ENCODE results near the gene PLEKHN1.

Gene PLEKHN1

GRCh38 chr1:1021920-1022259, 55.6 kb downstream of the PLEKHN1 start:
- Histone ChIP-seq H3K4me1 (no peaks in the 10 kb centered on the region), H3K4me2 (ENCODE audit: low read length) (no peak overlapping the region), H3K79me2 (no peaks in the 10 kb centered on the region), H3K27ac (no peak overlapping the region), H3K9ac (no peak overlapping the region), H3K27me3 (ENCODE audit: control insufficient read depth, insufficient read depth, low read length) (no peaks in the 10 kb centered on the region), H2AFZ (no peak overlapping the region), H3K9me3 (ENCODE audit: control insufficient read depth, low read length) (no peaks in the 10 kb centered on the region), H3K4me3 (ENCODE audit: low read depth, low read length) (no peak overlapping the region), H3K36me3 (ENCODE audit: control insufficient read depth, insufficient read depth, low read length) (no peaks in the 10 kb centered on the region)
- TF ChIP-seq, protein P1, sequence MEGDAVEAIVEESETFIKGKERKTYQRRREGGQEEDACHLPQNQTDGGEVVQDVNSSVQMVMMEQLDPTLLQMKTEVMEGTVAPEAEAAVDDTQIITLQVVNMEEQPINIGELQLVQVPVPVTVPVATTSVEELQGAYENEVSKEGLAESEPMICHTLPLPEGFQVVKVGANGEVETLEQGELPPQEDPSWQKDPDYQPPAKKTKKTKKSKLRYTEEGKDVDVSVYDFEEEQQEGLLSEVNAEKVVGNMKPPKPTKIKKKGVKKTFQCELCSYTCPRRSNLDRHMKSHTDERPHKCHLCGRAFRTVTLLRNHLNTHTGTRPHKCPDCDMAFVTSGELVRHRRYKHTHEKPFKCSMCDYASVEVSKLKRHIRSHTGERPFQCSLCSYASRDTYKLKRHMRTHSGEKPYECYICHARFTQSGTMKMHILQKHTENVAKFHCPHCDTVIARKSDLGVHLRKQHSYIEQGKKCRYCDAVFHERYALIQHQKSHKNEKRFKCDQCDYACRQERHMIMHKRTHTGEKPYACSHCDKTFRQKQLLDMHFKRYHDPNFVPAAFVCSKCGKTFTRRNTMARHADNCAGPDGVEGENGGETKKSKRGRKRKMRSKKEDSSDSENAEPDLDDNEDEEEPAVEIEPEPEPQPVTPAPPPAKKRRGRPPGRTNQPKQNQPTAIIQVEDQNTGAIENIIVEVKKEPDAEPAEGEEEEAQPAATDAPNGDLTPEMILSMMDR (IDR thresholded peaks at IDR 0.05), result no peak

DNA sequence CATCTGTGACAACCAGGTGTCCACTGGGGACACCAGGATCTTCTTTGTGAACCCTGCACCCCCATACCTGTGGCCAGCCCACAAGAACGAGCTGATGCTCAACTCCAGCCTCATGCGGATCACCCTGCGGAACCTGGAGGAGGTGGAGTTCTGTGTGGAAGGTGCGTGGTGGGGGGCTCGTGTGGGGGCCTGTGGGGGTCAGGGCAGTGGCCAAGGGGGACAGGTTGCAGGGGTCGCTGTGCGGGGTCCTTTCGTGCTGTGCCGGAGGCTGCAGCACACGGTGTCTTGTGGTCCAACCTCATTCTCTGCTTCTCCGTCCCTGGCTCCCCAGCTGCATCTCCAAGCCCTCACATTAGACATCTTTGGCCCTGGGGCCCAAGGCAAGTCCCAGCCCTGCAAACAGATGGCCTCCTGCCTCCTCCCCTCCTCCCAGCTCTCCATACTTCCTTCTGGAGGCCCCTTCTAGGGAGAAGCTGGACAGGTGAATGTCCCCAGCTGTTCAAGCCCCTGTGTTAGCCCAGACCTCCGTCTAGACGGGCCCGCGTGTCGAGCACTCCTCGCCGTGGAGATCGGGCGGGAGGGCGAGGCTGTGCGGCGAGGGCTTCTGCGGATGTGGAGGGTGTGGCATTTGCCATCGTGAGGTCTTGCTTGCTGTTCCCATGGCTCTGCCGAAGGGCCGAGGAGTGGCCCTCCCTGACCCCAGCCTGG, 56.2 kb downstream of the PLEKHN1 start:
- Histone ChIP-seq H3K27me3 (ENCODE audit: control insufficient read depth, insufficient read depth, low read length) (no peaks in the 10 kb centered on the region), H3K36me3 (ENCODE audit: control insufficient read depth, insufficient read depth, low read length) (no peaks in the 10 kb centered on the region), H3K79me2 (no peaks in the 10 kb centered on the region), H3K27ac (no peak overlapping the region), H3K4me1 (no peaks in the 10 kb centered on the region), H3K4me2 (ENCODE audit: low read length) (no peak overlapping the region), H3K4me3 (ENCODE audit: low read depth, low read length) (no peak overlapping the region), H2AFZ (no peak overlapping the region), H3K9ac (no peak overlapping the region), H3K9me3 (ENCODE audit: control insufficient read depth, low read length) (no peaks in the 10 kb centered on the region)
- TF ChIP-seq, protein P1 (IDR thresholded peaks at IDR 0.05), result no peak

- Histone ChIP-seq H3K27ac (no peak overlapping the region), H3K4me3 (ENCODE audit: low read depth, low read length) (no peak overlapping the region), H3K9me3 (ENCODE audit: control insufficient read depth, low read length) (no peaks in the 10 kb centered on the region), H3K36me3 (ENCODE audit: control insufficient read depth, insufficient read depth, low read length) (no peaks in the 10 kb centered on the region), H3K27me3 (ENCODE audit: control insufficient read depth, insufficient read depth, low read length) (no peaks in the 10 kb centered on the region), H3K79me2 (no peaks in the 10 kb centered on the region), H3K4me2 (ENCODE audit: low read length) (no peak overlapping the region), H3K9ac (no peak overlapping the region), H2AFZ (no peak overlapping the region), H3K4me1 (no peaks in the 10 kb centered on the region)
- TF ChIP-seq, protein P1 (IDR thresholded peaks at IDR 0.05), result no peak
These were observed 57.4 kb downstream of the PLEKHN1 start for GRCh38 chr1:1023700-1024099.

- Histone ChIP-seq H3K4me1 (no peaks in the 10 kb centered on the region), H3K4me2 (ENCODE audit: low read length) (no peak overlapping the region), H3K27ac (no peak overlapping the region), H3K27me3 (ENCODE audit: control insufficient read depth, insufficient read depth, low read length) (no peaks in the 10 kb centered on the region), H3K79me2 (no peaks in the 10 kb centered on the region), H3K9me3 (ENCODE audit: control insufficient read depth, low read length) (no peaks in the 10 kb centered on the region), H3K9ac (no peak overlapping the region), H3K4me3 (ENCODE audit: low read depth, low read length) (no peak overlapping the region), H3K36me3 (ENCODE audit: control insufficient read depth, insufficient read depth, low read length) (no peaks in the 10 kb centered on the region), H2AFZ (no peak overlapping the region)
- TF ChIP-seq, protein P1 (IDR thresholded peaks at IDR 0.05), result no peak
These were observed 58.0 kb downstream of the PLEKHN1 start for GRCh38 chr1:1024149-1024770.

All from parathyroid adenoma (tissue), 2 donors.